WTC11 (cell line): Measurements from ENCODE around the gene PREX1. TPM values are rescaled to one million over a fixed set of nuclear protein-coding genes. Genes with fewer than 3 reads are reported as not detected.

Source experiments
- ATAC-seq: fragments of 200-7000 bp; cut with Tn5 transposase; 2 replicates; pipeline ENCODE4 v1.10.0; 2021; ENCODE audit warnings: mild to moderate bottlenecking, moderate library complexity
- CTCF ChIA-PET: fragments of 300-600 bp; sonication (Branson Sonifier 250); formaldehyde crosslinking; loops from one replicate; lab custom pipeline; 2021; ENCODE audit warnings: antibody characterized with exemption; lab: Charles Lee
- POLR2A ChIA-PET: fragments of 350-600 bp; sonication (Branson Sonifier 250); formaldehyde crosslinking; loops from one replicate; lab custom pipeline; 2021; ENCODE audit warnings: antibody characterized with exemption; lab: Charles Lee
- DNase-seq: peaks from one replicate; pipeline ENCODE4 v3.0.0; 2021; ENCODE audit warnings: low spot score
- H3K27ac Mint-ChIP-seq: 2 replicates; pipeline ENCODE4 v1.8.0; 2021; ENCODE audit warnings: mixed read lengths
- H3K27me3 Mint-ChIP-seq: 2 replicates; pipeline ENCODE4 v1.8.0; 2021; ENCODE audit warnings: low read depth, mild to moderate bottlenecking, moderate library complexity, mixed read lengths
- H3K36me3 Mint-ChIP-seq: 2 replicates; pipeline ENCODE4 v1.8.0; 2021; ENCODE audit warnings: mixed read lengths
- H3K4me1 Mint-ChIP-seq: 2 replicates; pipeline ENCODE4 v1.8.0; 2022; ENCODE audit warnings: mixed read lengths
- H3K4me3 Mint-ChIP-seq: 2 replicates; pipeline ENCODE4 v1.8.0; 2021; ENCODE audit warnings: mild to moderate bottlenecking, moderate library complexity, mixed read lengths
- H3K9me3 Mint-ChIP-seq: 2 replicates; pipeline ENCODE4 v1.8.0; 2021; ENCODE audit warnings: mixed read lengths
- ATF2 ChIP-seq: sonication (generic); formaldehyde crosslinking; IDR thresholded peaks from 2 replicates; pipeline ENCODE4 v1.8.1; 2022; ENCODE audit warnings: low read depth, missing genetic modification reagents, borderline replicate concordance
- CREM ChIP-seq: sonication (generic); formaldehyde crosslinking; IDR thresholded peaks from 2 replicates; pipeline ENCODE4 v1.8.1; 2022; ENCODE audit warnings: mild to moderate bottlenecking, missing genetic modification reagents, moderate library complexity
- ELF4 ChIP-seq: sonication (generic); formaldehyde crosslinking; IDR thresholded peaks from 2 replicates; pipeline ENCODE4 v1.8.1; 2022; ENCODE audit warnings: low read depth, mild to moderate bottlenecking, moderate library complexity, missing genetic modification reagents
- FOXJ3 ChIP-seq: sonication (generic); formaldehyde crosslinking; IDR thresholded peaks from 2 replicates; pipeline ENCODE4 v1.9.0; 2021; ENCODE audit warnings: missing genetic modification reagents, mild to moderate bottlenecking, borderline replicate concordance
- FOXK1 ChIP-seq: sonication (generic); formaldehyde crosslinking; IDR thresholded peaks from 2 replicates; pipeline ENCODE4 v1.8.0; 2022; ENCODE audit warnings: mild to moderate bottlenecking, moderate library complexity, missing genetic modification reagents
- GABPB1 ChIP-seq: sonication (generic); formaldehyde crosslinking; IDR thresholded peaks from 2 replicates; pipeline ENCODE4 v1.8.1; 2023; ENCODE audit warnings: mild to moderate bottlenecking, missing genetic modification reagents
- IRF1 ChIP-seq: sonication (generic); formaldehyde crosslinking; IDR thresholded peaks from 2 replicates; pipeline ENCODE4 v1.8.0; 2023; ENCODE audit warnings: missing genetic modification reagents
- IRF2 ChIP-seq: sonication (generic); formaldehyde crosslinking; IDR thresholded peaks from 2 replicates; pipeline ENCODE4 v1.8.0; 2022; ENCODE audit warnings: low read depth, missing genetic modification reagents, borderline replicate concordance
- KAT7 ChIP-seq: sonication (generic); formaldehyde crosslinking; IDR thresholded peaks from 2 replicates; pipeline ENCODE4 v1.8.1; 2023; ENCODE audit warnings: missing genetic modification reagents, mild to moderate bottlenecking, borderline replicate concordance
- MXD4 ChIP-seq: fragments of 250-450 bp; sonication (Bioruptor Pico); IDR thresholded peaks from 2 replicates; pipeline ENCODE4 v1.8.0; 2021; ENCODE audit warnings: mild to moderate bottlenecking, moderate library complexity, borderline replicate concordance
- NFYB ChIP-seq: sonication (generic); formaldehyde crosslinking; conservative IDR thresholded peaks from 2 replicates; pipeline ENCODE4 v1.8.0; 2022; ENCODE audit warnings: low read depth, missing genetic modification reagents
- NR2C2 ChIP-seq: sonication (generic); formaldehyde crosslinking; IDR thresholded peaks from 2 replicates; pipeline ENCODE4 v1.8.0; 2022; ENCODE audit warnings: mild to moderate bottlenecking, missing genetic modification reagents
- PREB ChIP-seq: sonication (generic); formaldehyde crosslinking; IDR thresholded peaks from 2 replicates; pipeline ENCODE4 v1.8.1; 2022; ENCODE audit warnings: mild to moderate bottlenecking, missing genetic modification reagents, moderate library complexity, borderline replicate concordance
- SMAD3 ChIP-seq: sonication (generic); formaldehyde crosslinking; IDR thresholded peaks from 2 replicates; pipeline ENCODE4 v1.8.0; 2022; ENCODE audit warnings: missing genetic modification reagents, mild to moderate bottlenecking, borderline replicate concordance
- TEAD4 ChIP-seq: sonication (generic); formaldehyde crosslinking; IDR thresholded peaks from 2 replicates; pipeline ENCODE4 v1.8.0; 2022; ENCODE audit warnings: mild to moderate bottlenecking, missing genetic modification reagents
- ZBTB21 ChIP-seq: sonication (generic); formaldehyde crosslinking; IDR thresholded peaks from 2 replicates; pipeline ENCODE4 v1.8.1; 2023; ENCODE audit warnings: mild to moderate bottlenecking, missing genetic modification reagents, borderline replicate concordance
- ZNF138 ChIP-seq: sonication (generic); formaldehyde crosslinking; conservative IDR thresholded peaks from 2 replicates; pipeline ENCODE4 v1.8.1; 2022; ENCODE audit warnings: mild to moderate bottlenecking, moderate library complexity, missing genetic modification reagents
- ZNF416 ChIP-seq: fragments of 250-450 bp; sonication (Bioruptor Pico); IDR thresholded peaks from 2 replicates; pipeline ENCODE4 v1.9.0; 2021; ENCODE audit warnings: mild to moderate bottlenecking, inconsistent platforms
- ZNF532 ChIP-seq: fragments of 250-450 bp; sonication (Bioruptor Pico); IDR thresholded peaks from 2 replicates; pipeline ENCODE4 v1.9.0; 2021; ENCODE audit warnings: mild to moderate bottlenecking, borderline replicate concordance
- total RNA-seq: library from RNA; stranded (reverse); gene quantifications from 3 replicates; pipeline ENCODE4 v1.2.3, GENCODE V29; 2021

The PREX1 gene
- total RNA-seq, 1 experiment from 2014 or later = 17.3 TPM

- no peak for TF ChIP-seq ZBTB21 (CRISPR knock-in tag)
- TF ChIP-seq ELF4 = no peak
- TF ChIP-seq SMAD3 (CRISPR knock-in tag) = no peak
- no peak for TF ChIP-seq IRF1 (CRISPR knock-in tag)
- no peak for TF ChIP-seq NFYB (CRISPR knock-in tag)
These were observed 136.3 kb downstream of the PREX1 start (continued) for GRCh38 chr20:48691523-48691922.

GRCh38 chr20:48690888-48691287 lies 136.9 kb downstream of the PREX1 start:
- TF ChIP-seq ZNF416 (CRISPR knock-in tag) = no peak
- TF ChIP-seq ZBTB21 (CRISPR knock-in tag) = no peak
- no peak for TF ChIP-seq FOXJ3
- TF ChIP-seq TEAD4 (CRISPR knock-in tag) = no peak
- TF ChIP-seq CREM = no peak
- TF ChIP-seq PREB (CRISPR knock-in tag) = no peak
- no peak for TF ChIP-seq NR2C2 (CRISPR knock-in tag)
- DNase-seq (no peak), ATAC-seq (no peak)
- no peaks in the 10 kb centered on the region for H3K27me3 Mint-ChIP-seq
- CTCF ChIA-PET = interaction anchor here (1.0 kb wide), 2 partner anchors 33 to 214 kb away, joined by 4 read pairs; no protein-coding TSS in a partner anchor
- peaks cover 5% of the 10 kb centered on the region; the same call in 1 of the 2 replicates for H3K36me3 Mint-ChIP-seq
- H3K27ac Mint-ChIP-seq = no peak overlapping the region; the same call in 1 of the 2 replicates
- POLR2A ChIA-PET = no interaction called here
- H3K4me1 Mint-ChIP-seq = peaks cover 17% of the 10 kb centered on the region
- H3K9me3 Mint-ChIP-seq = no peaks in the 10 kb centered on the region; the same call in 1 of the 2 replicates
- H3K4me3 Mint-ChIP-seq = no peak overlapping the region

- Mint-ChIP-seq H3K4me1 (peaks cover 21% of the 10 kb centered on the region), H3K4me3 (no peak overlapping the region), H3K9me3 (no peaks in the 10 kb centered on the region; the same call in 1 of the 2 replicates), H3K27me3 (no peaks in the 10 kb centered on the region), H3K27ac (no peak overlapping the region; the same call in 1 of the 2 replicates), H3K36me3 (peaks cover 5% of the 10 kb centered on the region; the same call in 1 of the 2 replicates)
- DNase-seq = no peak
- TF ChIP-seq KAT7 (CRISPR knock-in tag) = no peak
- no peak for TF ChIP-seq FOXK1
- no peak for TF ChIP-seq ZNF416 (CRISPR knock-in tag)
- no peak for TF ChIP-seq ZNF138 (CRISPR knock-in tag)
- TF ChIP-seq SMAD3 (CRISPR knock-in tag) = no peak
- no peak for TF ChIP-seq IRF2 (CRISPR knock-in tag)
- TF ChIP-seq GABPB1 (CRISPR knock-in tag) = no peak
- TF ChIP-seq MXD4 (CRISPR knock-in tag) = no peak
- TF ChIP-seq ATF2 (CRISPR knock-in tag) = no peak
- no peak for TF ChIP-seq NR2C2 (CRISPR knock-in tag)
- no peak for TF ChIP-seq ZNF532 (CRISPR knock-in tag)
- ATAC-seq = no peak
- POLR2A ChIA-PET = no interaction called here
- CTCF ChIA-PET = interaction anchor here (1.0 kb wide), 2 partner anchors 32 to 215 kb away, joined by 4 read pairs; no protein-coding TSS in a partner anchor
These were observed 137.8 kb downstream of the PREX1 start for GRCh38 chr20:48689874-48690571.
